Testis (tissue), 2 donors: ENCODE results near the gene CCDC7.
"Not testable (repeated sequence)": the region's sequence is repeated elsewhere in the genome, so short reads cannot be mapped to it uniquely, and the experiment has no call there.

Source experiments
- CTCF ChIP-seq, 3 experiments: fragments of 450-650 bp in 2 of 3; fragments of 200-600 bp in 1 of 3; sonication (generic) in 1 of 3; IDR thresholded peaks; one replicate each; pipeline ENCODE4 v1.5.1; 2016 to 2019; ENCODE audit warnings: antibody characterized with exemption in 3 of 3, mild to moderate bottlenecking in 2 of 3, moderate library complexity in 1 of 3
- POLR2A ChIP-seq: fragments of 450-650 bp; IDR thresholded peaks from one replicate; pipeline ENCODE4 v1.6.1; 2017; ENCODE audit warnings: antibody characterized with exemption, mild to moderate bottlenecking, moderate library complexity

GRCh38 chr10:32657430-32657829 is 211.5 kb downstream of the CCDC7 start:
- not testable (repeated sequence) for TF ChIP-seq CTCF (IDR thresholded peaks at IDR 0.05); POLR2A
